K562 (cell line): Measurements from ENCODE around the gene FERMT1. TPM values are rescaled to one million over a fixed set of nuclear protein-coding genes. Genes with fewer than 3 reads are reported as not detected.

ENCODE experiments used
- ATAC-seq: fragments of 200-7000 bp; cut with Tn5 transposase; 3 replicates; pipeline ENCODE4 v1.9.1; 2020; ENCODE audit warnings: moderate library complexity
- BruUV-seq: library from RNA; stranded (reverse); fragments of 400-500 nt; replicated peaks from 2 replicates; lab custom pipeline; 2021; lab: Mats Ljungman, UMichigan
- CTCF ChIA-PET: fragments of 300-600 bp; formaldehyde crosslinking; extraction: SDS; loops from one replicate; lab custom pipeline; 2021; ENCODE audit warnings: low intra/inter-chr PET ratio; lab: Yijun Ruan, JAX
- POLR2A ChIA-PET: fragments of 300-600, 350-650 bp; sonication (Branson Sonifier 250); formaldehyde crosslinking; extraction: SDS; loops from one replicate; lab custom pipeline; 2021; ENCODE audit warnings: antibody characterized with exemption, inconsistent platforms; lab: Yijun Ruan, JAX
- DNase-seq, 4 experiments: peaks; one replicate each; pipeline versions ENCODE4 v3.0.0 to v3.0.0-alpha.2; 2011 to 2018; ENCODE audit warnings: low spot score in 3 of 4, mixed read lengths in 3 of 4; ENCODE audit errors: extremely low read depth in 1 of 4
- FAIRE-seq: peaks from 2 replicates; lab custom pipeline; 2011; peaks lifted over from hg19 to GRCh38; lab: Jason Lieb, UNC
- H2AFZ ChIP-seq: 2 replicates; pipeline ENCODE4 v1.6.0; 2011; ENCODE audit warnings: low read depth, low read length, control low read depth, inconsistent platforms
- H3K27ac ChIP-seq: fragments of 200-600 bp; 3 replicates; pipeline ENCODE4 v1.8.0; 2011; ENCODE audit warnings: low read depth, mild to moderate bottlenecking, control low read depth, inconsistent platforms, low read length, moderate library complexity, mixed read lengths; ENCODE audit errors: extremely low read depth
- H3K27me3 ChIP-seq, 2 experiments: fragments of 300-600 bp in 1 of 2; 2 replicates in 1 of 2; 3 replicates in 1 of 2; pipeline versions ENCODE4 v1.6.0 to v1.8.0; 2011; ENCODE audit warnings: inconsistent platforms in 2 of 2, low read length in 2 of 2, mild to moderate bottlenecking in 1 of 2, mixed read lengths in 1 of 2, moderate library complexity in 1 of 2; ENCODE audit not compliant: control insufficient read depth in 2 of 2, insufficient read depth in 2 of 2
- H3K36me3 ChIP-seq: fragments of 300-600 bp; 3 replicates; pipeline ENCODE4 v1.8.0; 2011; ENCODE audit warnings: mild to moderate bottlenecking, low read length, inconsistent platforms; ENCODE audit not compliant: control insufficient read depth, insufficient read depth
- H3K4me1 ChIP-seq, 2 experiments: fragments of 200-600 bp in 1 of 2; replicated peaks in 1 of 2; 2 replicates in 1 of 2; 3 replicates in 1 of 2; pipeline versions ENCODE4 v1.5.1 to v1.8.0; 2011; ENCODE audit warnings: inconsistent platforms in 2 of 2, low read length in 2 of 2, mild to moderate bottlenecking in 1 of 2, mixed read lengths in 1 of 2, moderate library complexity in 1 of 2; ENCODE audit not compliant: control insufficient read depth in 2 of 2, insufficient read depth in 2 of 2
- H3K4me2 ChIP-seq: 2 replicates; pipeline ENCODE4 v1.6.1; 2011; ENCODE audit warnings: low read length, control low read depth, inconsistent platforms, mixed read lengths; ENCODE audit not compliant: insufficient read depth
- H3K4me3 ChIP-seq: fragments of 200-600 bp; sonication (generic), shearing (Covaris generic); 2 replicates; pipeline ENCODE4 v1.5.1; 2016; ENCODE audit warnings: control low read depth, inconsistent platforms
- H3K79me2 ChIP-seq: fragments of 200-600 bp; 3 replicates; pipeline ENCODE4 v1.8.0; 2011; ENCODE audit warnings: low read length, inconsistent platforms; ENCODE audit not compliant: control insufficient read depth, insufficient read depth
- H3K9ac ChIP-seq, 2 experiments: 2 replicates each; pipeline versions ENCODE4 v1.6.0 to v1.6.1; 2011; ENCODE audit warnings: low read depth in 2 of 2, low read length in 2 of 2, control low read depth in 1 of 2, inconsistent platforms in 1 of 2, mild to moderate bottlenecking in 1 of 2, mixed read lengths in 1 of 2; ENCODE audit not compliant: insufficient read depth in 1 of 2
- H3K9me1 ChIP-seq: one replicate; pipeline ENCODE4 v1.6.0; 2011; ENCODE audit warnings: inconsistent platforms, mild to moderate bottlenecking, low read length, moderate library complexity; ENCODE audit not compliant: control insufficient read depth, insufficient read depth
- H3K9me3 ChIP-seq: replicated peaks from 2 replicates; pipeline ENCODE4 v1.5.1; 2011; ENCODE audit warnings: low read depth, low read length, inconsistent platforms; ENCODE audit not compliant: control insufficient read depth, insufficient read depth
- H4K20me1 ChIP-seq: replicated peaks from 2 replicates; pipeline ENCODE4 v1.6.1; 2011; ENCODE audit warnings: low read length, inconsistent platforms, mixed read lengths; ENCODE audit not compliant: control insufficient read depth, insufficient read depth
- CTCF ChIP-seq, 3 experiments: IDR thresholded peaks in 2 of 3; conservative IDR thresholded peaks in 1 of 3; 2 replicates each; pipeline ENCODE4 v1.5.1; 2011 to 2012; ENCODE audit warnings: low read length in 3 of 3, mild to moderate bottlenecking in 3 of 3, control low read depth in 2 of 3, improper control_type of control experiment in 1 of 3, inconsistent platforms in 1 of 3, low read depth in 1 of 3, mixed read lengths in 1 of 3, moderate library complexity in 1 of 3; ENCODE audit not compliant: insufficient read depth in 2 of 3
- NR0B1 ChIP-seq: fragments of 450-650 bp; IDR thresholded peaks from one replicate; pipeline ENCODE4 v1.6.1; 2018; ENCODE audit warnings: mild to moderate bottlenecking, moderate library complexity; ENCODE audit not compliant: partially characterized antibody
- WGBS: fragments of 100-300 bp; shearing (Covaris generic); methylation state at CpG from one replicate; pipeline ENCODE4 v1.1.6; 2016; ENCODE audit warnings: low coverage, mixed read lengths; ENCODE audit not compliant: insufficient coverage; ENCODE audit errors: missing lambda C conversion rate; 5-methylcytosine and 5-hydroxymethylcytosine counted together
- in situ Hi-C: fragments of 300-500 bp; cut with MboI; formaldehyde crosslinking; loops from 4 replicates; pipeline ENCODE4 v1.15.0; 2018; ENCODE audit warnings: inconsistent platforms, mixed read lengths
- intact Hi-C: fragments of 100-400 bp; cut with micrococcal nuclease; formaldehyde crosslinking; loops from 2 replicates; pipeline ENCODE4 v1.14.2; 2022
- polyA plus RNA-seq, 8 experiments: library from polyadenylated mRNA; depleted of rRNA in 4 of 8; stranded (reverse) in 5 of 8; unstranded in 3 of 8; fragments of >200 nt; fragmentation: Nextera tagmentation in 2 of 8; fragmentation: Illumina TruSeq in 1 of 8; extraction: Ambion mirVana in 2 of 8; extraction: Trizol in 1 of 8; gene quantifications; 2 replicates each; pipeline versions ENCODE4 v1.2.1 to v1.2.3, GENCODE V29; 2011 to 2014; ENCODE audit warnings: inconsistent platforms in 1 of 8, missing spikeins in 1 of 8
- total RNA-seq, 7 experiments: library from RNA; depleted of rRNA in 6 of 7; stranded (reverse); fragments of >200 nt in 6 of 7; fragmentation: Illumina TruSeq in 2 of 7; extraction: Trizol in 2 of 7; gene quantifications; 2 replicates each; pipeline versions ENCODE4 v1.2.1 to v1.2.3, GENCODE V29; 2011 to 2021; ENCODE audit warnings: low replicate concordance in 1 of 7

FERMT1 gene
- total and polyA plus RNA-seq, 9 of the 15 experiments (the other 6 are each of a cell fraction or from before 2014, with no cell fraction given), result 0.07 TPM; not detected in 8

DNA sequence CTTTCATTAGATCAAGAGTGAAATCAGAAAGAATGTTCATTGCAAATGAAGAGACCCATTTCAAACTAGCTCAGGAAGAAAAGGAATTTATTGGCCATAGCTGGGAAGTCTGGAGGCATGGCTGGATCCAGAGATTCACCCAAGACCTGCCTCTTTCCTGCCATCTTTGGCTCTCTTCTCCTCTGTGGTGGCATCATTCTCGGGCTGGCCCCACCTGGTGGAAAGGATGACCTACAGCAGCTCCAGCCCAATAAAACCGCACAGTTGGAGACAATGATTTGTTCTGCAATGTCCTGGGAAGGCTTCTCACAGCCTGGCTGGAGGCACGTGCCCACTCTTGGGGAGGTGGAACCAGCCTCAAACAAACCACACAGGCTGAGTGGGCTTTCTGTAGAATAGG lies 18.1 kb upstream of the FERMT1 start:
- in situ Hi-C loops (no loop called here), intact Hi-C loops (loop anchor here (10.0 kb wide), 1 partner anchor 1234 kb away; no protein-coding TSS in a partner anchor)
- H3K79me2 ChIP-seq, result no peaks in the 10 kb centered on the region
- peak; percentile 80 for ATAC-seq
- no peak overlapping the region for H3K4me3 ChIP-seq
- TF ChIP-seq NR0B1 (no peak), CTCF (IDR thresholded peaks at IDR 0.05 in 2 of 3, conservative IDR thresholded peaks at IDR 0.05 in 1 of 3; ENCODE audit: insufficient read depth in 2 of 3, low read depth in 1 of 3, low read length in 3 of 3) (peak; percentile 30 to 40 (median 38); a peak in 4 of 6 replicates)
- H3K9me1 ChIP-seq, result no peaks in the 10 kb centered on the region
- ChIA-PET POLR2A (no interaction called here), CTCF (interaction anchor here (0.7 kb wide), 1 partner anchor 393 kb away, joined by 3 read pairs; no protein-coding TSS in a partner anchor)
- H3K9ac ChIP-seq, result no peak overlapping the region
- no peaks in the 10 kb centered on the region for H4K20me1 ChIP-seq
- BruUV-seq, result no TSS peak
- no peak overlapping the region for H3K4me2 ChIP-seq
- DNase-seq, result peak in 1 of 4 experiments; percentile 6
- H3K27ac ChIP-seq, result no peak overlapping the region
- H3K36me3 ChIP-seq, result no peaks in the 10 kb centered on the region
- no peaks in the 10 kb centered on the region for H3K4me1 ChIP-seq
- no peaks in the 10 kb centered on the region for H3K9me3 ChIP-seq
- no peak overlapping the region for H2AFZ ChIP-seq
- FAIRE-seq, result no peak
- H3K27me3 ChIP-seq, result no peaks in the 10 kb centered on the region
- 0% methylated on average over 3 of the region's 3 CpGs for WGBS
